Breast epithelium (tissue), 4 donors: ENCODE measurements around the gene IL1RL2. TPM values are rescaled to one million over a fixed set of nuclear protein-coding genes. Genes with fewer than 3 reads are reported as not detected.

Source experiments
- DNase-seq, 2 donors: peaks; one replicate each; pipeline ENCODE4 v3.0.0-alpha.2; 2019; ENCODE audit warnings: low spot score in 2 of 2
- H3K27ac ChIP-seq, 2 donors: fragments of 200-600 bp; sonication (generic) in 1 of 2; one replicate each; pipeline ENCODE4 v1.5.1; 2016 to 2019; ENCODE audit warnings: mild to moderate bottlenecking in 1 of 2
- H3K27me3 ChIP-seq, 2 donors: fragments of 200-600 bp; sonication (generic) in 1 of 2; one replicate each; pipeline versions ENCODE4 v1.5.1 to v1.6.0; 2017 to 2019; ENCODE audit warnings: control low read depth in 1 of 2, mild to moderate bottlenecking in 1 of 2
- H3K36me3 ChIP-seq: fragments of 200-600 bp; one replicate; pipeline ENCODE4 v1.5.1; 2019
- H3K4me1 ChIP-seq, 2 donors: fragments of 200-600 bp; sonication (generic); one replicate each; pipeline ENCODE4 v1.5.1; 2016 to 2019; ENCODE audit warnings: control low read depth in 1 of 2
- H3K4me3 ChIP-seq, 3 donors: fragments of 200-600 bp; sonication (generic); 1 replicate in 2 of 3; 2 replicates in 1 of 3; pipeline ENCODE4 v1.5.1; 2016 to 2019; ENCODE audit warnings: mild to moderate bottlenecking in 3 of 3, moderate library complexity in 2 of 3
- H3K9me3 ChIP-seq, 2 donors: fragments of 200-600 bp; sonication (generic) in 1 of 2; one replicate each; pipeline ENCODE4 v1.5.1; 2016 to 2019; ENCODE audit warnings: control low read depth in 1 of 2
- CTCF ChIP-seq, 3 donors: fragments of 450-650 bp; IDR thresholded peaks; one replicate each; pipeline ENCODE4 v1.5.1; 2016 to 2017; ENCODE audit warnings: antibody characterized with exemption in 3 of 3, mild to moderate bottlenecking in 3 of 3, moderate library complexity in 3 of 3
- POLR2A ChIP-seq: fragments of 450-650 bp; IDR thresholded peaks from one replicate; pipeline ENCODE4 v1.6.1; 2016; ENCODE audit warnings: antibody characterized with exemption, mild to moderate bottlenecking, moderate library complexity
- POLR2AphosphoS5 ChIP-seq, 3 donors: sonication (generic); formaldehyde crosslinking; IDR thresholded peaks; one replicate each; pipeline ENCODE4 v1.6.1; 2017; ENCODE audit warnings: antibody characterized with exemption in 3 of 3
- intact Hi-C: fragments of 100-400 bp; cut with DNase I; formaldehyde crosslinking; loops from one replicate; pipeline ENCODE4 v1.15.1; 2023; ENCODE audit warnings: low total_unique reads
- total RNA-seq, 3 donors: library from RNA; depleted of rRNA; stranded (reverse); fragments of >200 nt; gene quantifications; one replicate each; pipeline ENCODE4 v1.1.0, GENCODE V29; 2016

The IL1RL2 gene
- total RNA-seq, 3 donors from 2014 or later = 1.9 to 5.9 (median 2.3) TPM

- TF ChIP-seq CTCF (IDR thresholded peaks at IDR 0.05) (peak in 2 of 3 donors; percentile 27 to 37), POLR2AphosphoS5 (IDR thresholded peaks at IDR 0.05) (no peak)
- H3K4me3 ChIP-seq = peak overlapping the region; percentile 45 to 83 (median 63)
- DNase-seq = no peak
- no peaks in the 10 kb centered on the region for H3K27me3 ChIP-seq
- H3K4me1 ChIP-seq = no peaks in the 10 kb centered on the region
- no peaks in the 10 kb centered on the region for H3K36me3 ChIP-seq
- peak overlapping the region; percentile 83 to 89 for H3K27ac ChIP-seq
- intact Hi-C loops = no loop called here
- H3K9me3 ChIP-seq = no peaks in the 10 kb centered on the region
Observed at GRCh38 chr2:102187496-102188150, 800 bp downstream of the IL1RL2 start.

GRCh38 chr2:102190430-102191107 lies 3.7 kb downstream of the IL1RL2 start:
- TF ChIP-seq POLR2AphosphoS5 (IDR thresholded peaks at IDR 0.05) (no peak), POLR2A (no peak), CTCF (IDR thresholded peaks at IDR 0.05) (no peak)
- Histone ChIP-seq H3K27me3 (no peaks in the 10 kb centered on the region), H3K4me1 (no peaks in the 10 kb centered on the region), H3K4me3 (no peak overlapping the region), H3K36me3 (no peaks in the 10 kb centered on the region), H3K27ac (no peak overlapping the region), H3K9me3 (no peaks in the 10 kb centered on the region)
- DNase-seq = no peak
- intact Hi-C loops = no loop called here

GRCh38 chr2:102191501-102191900 lies 4.7 kb downstream of the IL1RL2 start:
- Histone ChIP-seq H3K4me1 (no peaks in the 10 kb centered on the region), H3K4me3 (no peak overlapping the region), H3K36me3 (no peaks in the 10 kb centered on the region), H3K27ac (no peak overlapping the region), H3K9me3 (no peaks in the 10 kb centered on the region), H3K27me3 (no peaks in the 10 kb centered on the region)
- intact Hi-C loops = no loop called here
- no peak for TF ChIP-seq POLR2A
- no peak for TF ChIP-seq POLR2AphosphoS5 (IDR thresholded peaks at IDR 0.05)
- TF ChIP-seq CTCF (IDR thresholded peaks at IDR 0.05) = no peak
- DNase-seq = no peak

GRCh38 chr2:102193074-102193473 lies 6.3 kb downstream of the IL1RL2 start:
- DNase-seq = no peak
- Histone ChIP-seq H3K36me3 (no peaks in the 10 kb centered on the region), H3K27ac (no peak overlapping the region), H3K4me3 (no peak overlapping the region), H3K4me1 (no peaks in the 10 kb centered on the region), H3K27me3 (no peaks in the 10 kb centered on the region), H3K9me3 (no peaks in the 10 kb centered on the region)
- intact Hi-C loops = no loop called here
- TF ChIP-seq POLR2A = no peak
- no peak for TF ChIP-seq CTCF (IDR thresholded peaks at IDR 0.05)
- no peak for TF ChIP-seq POLR2AphosphoS5 (IDR thresholded peaks at IDR 0.05)

- Histone ChIP-seq H3K36me3 (no peaks in the 10 kb centered on the region), H3K9me3 (no peaks in the 10 kb centered on the region), H3K4me1 (no peaks in the 10 kb centered on the region), H3K4me3 (no peak overlapping the region), H3K27me3 (no peaks in the 10 kb centered on the region), H3K27ac (no peak overlapping the region)
- no peak for DNase-seq
- intact Hi-C loops = no loop called here
- no peak for TF ChIP-seq CTCF (IDR thresholded peaks at IDR 0.05)
- no peak for TF ChIP-seq POLR2AphosphoS5 (IDR thresholded peaks at IDR 0.05)
- no peak for TF ChIP-seq POLR2A
Observed at GRCh38 chr2:102194609-102195268, 7.9 kb downstream of the IL1RL2 start.
